IPS-11a (cell line): ENCODE data around the gene ITFG1.

Experiments
- H3K4me3 ChIP-seq: one replicate; pipeline ENCODE4 v1.5.1; 2013; ENCODE audit warnings: low read depth, low read length, control low read depth

Gene ITFG1

GRCh38 chr16:47460711-47461597 lies at the start of gene ITFG1, which contains the start of gene PHKB:
Gene ITFG1, minus strand, starts transcription at chr16:47461063. Its CDS starts 18 bp downstream, at chr16:47461045.
Gene PHKB, plus strand, starts transcription at chr16:47461331. Its CDS starts 20 bp downstream, at chr16:47461351.
- peak within 1 kb of the TSS; percentile 98 for H3K4me3 ChIP-seq

GRCh38 chr16:47507701-47508100 lies 46.8 kb upstream of the ITFG1 start:
- H3K4me3 ChIP-seq, result no peak overlapping the region

- H3K4me3 ChIP-seq, result no peak overlapping the region
These were observed 45.9 kb upstream of the ITFG1 start for GRCh38 chr16:47506800-47507199.

GRCh38 chr16:47504599-47504998 lies 43.7 kb upstream of the ITFG1 start:
- no peak overlapping the region for H3K4me3 ChIP-seq

- H3K4me3 ChIP-seq, result no peak overlapping the region
These were observed 43.1 kb upstream of the ITFG1 start for GRCh38 chr16:47503936-47504335.

- no peak overlapping the region for H3K4me3 ChIP-seq
These were observed 38.9 kb upstream of the ITFG1 start for GRCh38 chr16:47499700-47500264.

- no peak overlapping the region for H3K4me3 ChIP-seq
These were observed 38.3 kb upstream of the ITFG1 start for GRCh38 chr16:47499080-47499699.

- H3K4me3 ChIP-seq, result no peak overlapping the region
These were observed 32.8 kb upstream of the ITFG1 start for GRCh38 chr16:47493381-47494337.

- no peak overlapping the region for H3K4me3 ChIP-seq
These were observed 31.8 kb upstream of the ITFG1 start for GRCh38 chr16:47492428-47493377.

- H3K4me3 ChIP-seq, result no peak overlapping the region
These were observed 31.2 kb upstream of the ITFG1 start for GRCh38 chr16:47492036-47492427.

GRCh38 chr16:47490471-47490870 lies 29.6 kb upstream of the ITFG1 start:
- no peak overlapping the region for H3K4me3 ChIP-seq

- H3K4me3 ChIP-seq, result no peak overlapping the region
These were observed 27.2 kb upstream of the ITFG1 start for GRCh38 chr16:47488051-47488450.

- no peak overlapping the region for H3K4me3 ChIP-seq
These were observed 26.0 kb upstream of the ITFG1 start for GRCh38 chr16:47486856-47487255.

- H3K4me3 ChIP-seq, result no peak overlapping the region
These were observed 22.8 kb upstream of the ITFG1 start for GRCh38 chr16:47483616-47484015.

GRCh38 chr16:47481698-47482374 lies 21.0 kb upstream of the ITFG1 start:
- no peak overlapping the region for H3K4me3 ChIP-seq

GRCh38 chr16:47480410-47480809 lies 19.5 kb upstream of the ITFG1 start:
- no peak overlapping the region for H3K4me3 ChIP-seq

GRCh38 chr16:47477679-47478078 lies 16.8 kb upstream of the ITFG1 start:
- H3K4me3 ChIP-seq, result no peak overlapping the region

GRCh38 chr16:47476654-47477345 lies 15.9 kb upstream of the ITFG1 start:
- H3K4me3 ChIP-seq, result no peak overlapping the region
